Omental fat pad (tissue), 4 donors: ENCODE measurements around the gene CCDC148. TPM values are rescaled to one million over a fixed set of nuclear protein-coding genes. Genes with fewer than 3 reads are reported as not detected.

Experiments
- ATAC-seq: fragments of 150-250 bp; one replicate; pipeline ENCODE4 v1.9.1; 2016; ENCODE audit warnings: mild to moderate bottlenecking, moderate library complexity; ENCODE audit not compliant: low FRiP score
- DNase-seq: peaks from one replicate; pipeline ENCODE4 v3.0.0-alpha.2; 2019; ENCODE audit warnings: low spot score
- CTCF ChIP-seq, 3 donors: fragments of 450-650 bp; IDR thresholded peaks; one replicate each; pipeline ENCODE4 v1.5.1; 2016 to 2017; ENCODE audit warnings: antibody characterized with exemption in 3 of 3, mild to moderate bottlenecking in 3 of 3, moderate library complexity in 2 of 3
- total RNA-seq, 4 donors: library from RNA; depleted of rRNA; stranded (reverse); fragments of >200 nt; gene quantifications; one replicate each; pipeline ENCODE4 v1.1.0, GENCODE V29; 2016

CCDC148 gene
- under 1 TPM in 1 of 4 donors, not detected in 3; 0.48 TPM for total RNA-seq

- DNase-seq = peak; percentile 78
- peak; percentile 97 for ATAC-seq
- TF ChIP-seq CTCF (IDR thresholded peaks at IDR 0.05) = no peak
Observed at GRCh38 chr2:158456309-158457066, at the start of gene CCDC148, which contains the start of gene PKP4. TSS of gene CCDC148 (minus strand) at chr2:158456753. CDS start at chr2:158456439, 314 bp downstream. TSS of gene PKP4 (plus strand) at chr2:158456952. CDS start at chr2:158533185, 76,233 bp downstream.

GRCh38 chr2:158505448-158505934 is 48.9 kb upstream of the CCDC148 start:
- DNase-seq = no peak
- no peak for TF ChIP-seq CTCF (IDR thresholded peaks at IDR 0.05)
- no peak for ATAC-seq

- no peak for TF ChIP-seq CTCF (IDR thresholded peaks at IDR 0.05)
- ATAC-seq (no peak), DNase-seq (no peak)
Observed at GRCh38 chr2:158504088-158504487, 47.5 kb upstream of the CCDC148 start.

- no peak for DNase-seq
- ATAC-seq = no peak
- TF ChIP-seq CTCF (IDR thresholded peaks at IDR 0.05) = no peak
Observed at GRCh38 chr2:158502974-158503373, 46.4 kb upstream of the CCDC148 start.

- ATAC-seq = no peak
- TF ChIP-seq CTCF (IDR thresholded peaks at IDR 0.05) = no peak
- no peak for DNase-seq
Observed at GRCh38 chr2:158501301-158501700, 44.7 kb upstream of the CCDC148 start.

GRCh38 chr2:158500333-158500732 is 43.8 kb upstream of the CCDC148 start:
- DNase-seq (no peak), ATAC-seq (no peak)
- TF ChIP-seq CTCF (IDR thresholded peaks at IDR 0.05) = no peak

GRCh38 chr2:158499383-158499782 is 42.8 kb upstream of the CCDC148 start:
- no peak for DNase-seq
- ATAC-seq = no peak
- no peak for TF ChIP-seq CTCF (IDR thresholded peaks at IDR 0.05)
